DND-41 (cell line): ENCODE data around the gene SLITRK4.

Experiments used
- ATAC-seq: fragments of 200-7000 bp; cut with Tn5 transposase; 3 replicates; pipeline ENCODE4 v1.9.1; 2021; ENCODE audit warnings: low read depth; ENCODE audit not compliant: insufficient read depth
- DNase-seq: peaks from one replicate; pipeline ENCODE4 v3.0.0-alpha.2; 2020
- H2AFZ ChIP-seq: 2 replicates; pipeline ENCODE4 v1.6.0; 2012; ENCODE audit warnings: low read depth, low read length
- H3K27ac ChIP-seq: 2 replicates; pipeline ENCODE4 v1.5.1; 2012; ENCODE audit warnings: low read length, inconsistent platforms
- H3K27me3 ChIP-seq: fragments of 200-600 bp; sonication (generic); 2 replicates; pipeline ENCODE4 v1.6.0; 2012; ENCODE audit warnings: low read length, mild to moderate bottlenecking, inconsistent platforms; ENCODE audit not compliant: insufficient read depth, poor library complexity
- H3K36me3 ChIP-seq: 2 replicates; pipeline ENCODE4 v1.5.1; 2012; ENCODE audit warnings: low read length, inconsistent platforms; ENCODE audit not compliant: insufficient read depth
- H3K4me1 ChIP-seq: 2 replicates; pipeline ENCODE4 v1.5.1; 2012; ENCODE audit warnings: mild to moderate bottlenecking, low read length; ENCODE audit not compliant: insufficient read depth
- H3K4me2 ChIP-seq: 2 replicates; pipeline ENCODE4 v1.6.0; 2012; ENCODE audit warnings: mild to moderate bottlenecking, moderate library complexity, low read length, inconsistent platforms; ENCODE audit not compliant: insufficient read depth
- H3K4me3 ChIP-seq, 2 experiments: fragments of 200-600 bp in 1 of 2; shearing (Covaris generic) in 1 of 2; 2 replicates each; pipeline ENCODE4 v1.5.1; 2012 to 2016; ENCODE audit warnings: inconsistent platforms in 2 of 2, low read length in 2 of 2, mild to moderate bottlenecking in 2 of 2, low read depth in 1 of 2, moderate library complexity in 1 of 2
- H3K79me2 ChIP-seq: 2 replicates; pipeline ENCODE4 v1.6.0; 2012; ENCODE audit warnings: low read length, inconsistent platforms; ENCODE audit not compliant: insufficient read depth
- H3K9ac ChIP-seq: 2 replicates; pipeline ENCODE4 v1.6.0; 2012; ENCODE audit warnings: low read depth, mild to moderate bottlenecking, inconsistent platforms, low read length, moderate library complexity
- H3K9me3 ChIP-seq: 2 replicates; pipeline ENCODE4 v1.5.1; 2012; ENCODE audit warnings: low read length, moderate library complexity, mild to moderate bottlenecking, inconsistent platforms; ENCODE audit not compliant: insufficient read depth, severe bottlenecking
- H4K20me1 ChIP-seq: 2 replicates; pipeline ENCODE4 v1.6.0; 2012; ENCODE audit warnings: low read length; ENCODE audit not compliant: insufficient read depth
- CTCF ChIP-seq: IDR thresholded peaks from 2 replicates; pipeline ENCODE4 v1.5.1; 2012; ENCODE audit warnings: borderline replicate concordance, low read length, moderate library complexity, mild to moderate bottlenecking; ENCODE audit not compliant: poor library complexity, severe bottlenecking; ENCODE audit errors: extremely low read depth
- EZH2 ChIP-seq: IDR thresholded peaks from 3 replicates; pipeline ENCODE4 v1.6.1; 2012; ENCODE audit warnings: borderline replicate concordance, low read depth, mild to moderate bottlenecking, moderate library complexity, low read length, inconsistent platforms; ENCODE audit not compliant: severe bottlenecking

Gene SLITRK4

GRCh38 chrX:143634309-143634662, 1.6 kb downstream of the SLITRK4 start:
- H3K27ac ChIP-seq: no peak overlapping the region
- no peak overlapping the region for H3K4me2 ChIP-seq
- TF ChIP-seq CTCF: no peak
- no peak for TF ChIP-seq EZH2
- H4K20me1 ChIP-seq: no peaks in the 10 kb centered on the region
- H3K9me3 ChIP-seq: no peaks in the 10 kb centered on the region
- no peaks in the 10 kb centered on the region for H3K79me2 ChIP-seq
- H2AFZ ChIP-seq: no peak overlapping the region
- no peaks in the 10 kb centered on the region for H3K27me3 ChIP-seq
- no peak overlapping the region for H3K4me3 ChIP-seq
- H3K36me3 ChIP-seq: no peaks in the 10 kb centered on the region
- H3K9ac ChIP-seq: no peak overlapping the region
- DNase-seq (no peak), ATAC-seq (no peak)
- H3K4me1 ChIP-seq: no peaks in the 10 kb centered on the region

- Histone ChIP-seq H3K79me2 (no peaks in the 10 kb centered on the region), H3K9me3 (no peaks in the 10 kb centered on the region), H2AFZ (no peak overlapping the region), H3K4me2 (no peak overlapping the region), H3K9ac (no peak overlapping the region), H4K20me1 (no peaks in the 10 kb centered on the region), H3K4me3 (no peak overlapping the region), H3K27ac (no peak overlapping the region), H3K36me3 (no peaks in the 10 kb centered on the region), H3K27me3 (no peaks in the 10 kb centered on the region), H3K4me1 (no peaks in the 10 kb centered on the region)
- ATAC-seq (no peak), DNase-seq (no peak)
- no peak for TF ChIP-seq EZH2
- TF ChIP-seq CTCF: no peak
Observed at GRCh38 chrX:143633461-143634308, 2.2 kb downstream of the SLITRK4 start.

GRCh38 chrX:143632625-143633410, 3.1 kb downstream of the SLITRK4 start:
- Histone ChIP-seq H3K9ac (no peak overlapping the region), H3K27ac (no peak overlapping the region), H3K27me3 (no peaks in the 10 kb centered on the region), H3K4me2 (no peak overlapping the region), H3K79me2 (no peaks in the 10 kb centered on the region), H4K20me1 (no peaks in the 10 kb centered on the region), H3K4me1 (no peaks in the 10 kb centered on the region), H2AFZ (no peak overlapping the region), H3K36me3 (no peaks in the 10 kb centered on the region), H3K9me3 (no peaks in the 10 kb centered on the region), H3K4me3 (no peak overlapping the region)
- DNase-seq: no peak
- TF ChIP-seq CTCF (no peak), EZH2 (no peak)
- ATAC-seq: no peak
